ENCODE results near the gene PPP2R2D. TPM values are rescaled to one million over a fixed set of nuclear protein-coding genes. Genes with fewer than 3 reads are reported as not detected.

PPP2R2D gene
- total RNA-seq, 4 donors from 2014 or later, result 18.6 to 27.5 (median 22.1) TPM

- Histone ChIP-seq H3K4me3 (no peak overlapping the region), H3K36me3 (no peaks in the 10 kb centered on the region), H3K4me1 (peaks cover 2 to 53% (median 22%) of the 10 kb centered on the region in 3 donors), H3K27ac (no peak overlapping the region), H3K27me3 (no peaks in the 10 kb centered on the region), H3K9me3 (peaks cover 0 to 9% (median 9%) of the 10 kb centered on the region in 3 donors)
- no peak for DNase-seq
- WGBS, 2 donors, result 86 to 90% methylated on average over 8 to 9 of the region's 9 CpGs
- TF ChIP-seq, protein P1, sequence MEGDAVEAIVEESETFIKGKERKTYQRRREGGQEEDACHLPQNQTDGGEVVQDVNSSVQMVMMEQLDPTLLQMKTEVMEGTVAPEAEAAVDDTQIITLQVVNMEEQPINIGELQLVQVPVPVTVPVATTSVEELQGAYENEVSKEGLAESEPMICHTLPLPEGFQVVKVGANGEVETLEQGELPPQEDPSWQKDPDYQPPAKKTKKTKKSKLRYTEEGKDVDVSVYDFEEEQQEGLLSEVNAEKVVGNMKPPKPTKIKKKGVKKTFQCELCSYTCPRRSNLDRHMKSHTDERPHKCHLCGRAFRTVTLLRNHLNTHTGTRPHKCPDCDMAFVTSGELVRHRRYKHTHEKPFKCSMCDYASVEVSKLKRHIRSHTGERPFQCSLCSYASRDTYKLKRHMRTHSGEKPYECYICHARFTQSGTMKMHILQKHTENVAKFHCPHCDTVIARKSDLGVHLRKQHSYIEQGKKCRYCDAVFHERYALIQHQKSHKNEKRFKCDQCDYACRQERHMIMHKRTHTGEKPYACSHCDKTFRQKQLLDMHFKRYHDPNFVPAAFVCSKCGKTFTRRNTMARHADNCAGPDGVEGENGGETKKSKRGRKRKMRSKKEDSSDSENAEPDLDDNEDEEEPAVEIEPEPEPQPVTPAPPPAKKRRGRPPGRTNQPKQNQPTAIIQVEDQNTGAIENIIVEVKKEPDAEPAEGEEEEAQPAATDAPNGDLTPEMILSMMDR (IDR thresholded peaks at IDR 0.05), result no peak
- no peak for TF ChIP-seq POLR2A (IDR thresholded peaks at IDR 0.05)
- intact Hi-C loops (cut with DNase I), result no loop called here
Measured at GRCh38 chr10:131925716-131926115, 24.9 kb downstream of the PPP2R2D start.

- no peak for DNase-seq
- no peaks in the 10 kb centered on the region for H3K27me3 ChIP-seq
- peaks cover 0 to 9% (median 9%) of the 10 kb centered on the region in 3 donors for H3K9me3 ChIP-seq
- TF ChIP-seq, protein P1 (IDR thresholded peaks at IDR 0.05), result no peak
- TF ChIP-seq POLR2A (IDR thresholded peaks at IDR 0.05), result no peak
- 94 to 98% methylated on average over 7 to 10 of the region's 10 CpGs for WGBS, 2 donors
- H3K27ac ChIP-seq, result no peak overlapping the region
- peaks cover 0 to 53% (median 24%) of the 10 kb centered on the region in 3 donors for H3K4me1 ChIP-seq
- no peak overlapping the region for H3K4me3 ChIP-seq
- H3K36me3 ChIP-seq, result no peaks in the 10 kb centered on the region
- intact Hi-C loops (cut with DNase I), result no loop called here
Measured at GRCh38 chr10:131926253-131926652, 25.4 kb downstream of the PPP2R2D start.

DNA sequence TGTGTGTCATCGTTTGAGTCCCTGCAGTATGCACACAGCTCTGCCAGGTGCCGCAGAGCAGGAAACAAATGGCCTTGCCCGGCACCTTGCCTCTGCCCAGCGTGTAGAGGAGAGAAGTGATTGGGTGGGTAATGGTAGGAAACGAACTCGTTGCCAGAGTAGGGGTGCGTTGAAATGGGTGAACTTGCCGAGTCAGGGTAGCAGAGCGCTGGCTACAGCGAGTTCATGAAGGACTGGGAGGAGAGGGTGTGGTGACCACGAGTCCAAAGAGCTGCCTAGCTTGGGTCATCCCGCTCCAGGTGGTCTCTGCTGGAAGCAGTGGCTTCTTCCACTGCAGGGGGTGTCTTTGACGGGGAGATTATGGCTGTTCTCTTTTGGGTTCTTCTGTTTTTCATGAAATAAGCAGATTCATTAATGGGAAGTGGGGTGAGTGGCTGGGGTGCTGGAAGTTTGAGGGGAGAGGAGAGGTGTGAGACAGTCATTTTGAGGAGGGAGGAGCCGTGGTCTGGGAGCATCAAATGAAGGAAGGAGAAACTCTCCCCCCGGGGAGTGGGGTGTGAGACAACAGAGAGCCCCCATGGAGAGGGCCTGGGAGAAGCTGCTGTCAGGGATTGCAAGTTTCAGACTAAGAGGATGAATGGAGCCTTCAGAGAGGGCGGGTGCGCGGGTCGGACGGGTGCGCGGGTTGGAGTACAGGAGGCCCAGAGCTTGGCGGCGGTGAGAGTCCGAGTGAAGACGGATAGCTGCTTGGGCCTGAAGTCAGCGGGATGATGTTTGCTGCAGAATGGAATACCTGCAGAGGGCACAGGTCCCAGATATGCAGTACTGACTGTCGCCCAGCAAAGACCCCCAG is 26.2 kb downstream of the PPP2R2D start:
- intact Hi-C loops (cut with DNase I), result no loop called here
- Histone ChIP-seq H3K27me3 (no peaks in the 10 kb centered on the region), H3K9me3 (peaks cover 0 to 9% (median 9%) of the 10 kb centered on the region in 3 donors), H3K27ac (no peak overlapping the region), H3K4me3 (no peak overlapping the region), H3K36me3 (no peaks in the 10 kb centered on the region), H3K4me1 (peaks cover 0 to 53% (median 24%) of the 10 kb centered on the region in 3 donors)
- 94 to 95% methylated on average over 16 to 25 of the region's 28 CpGs for WGBS, 2 donors
- DNase-seq, result no peak
- no peak for TF ChIP-seq POLR2A (IDR thresholded peaks at IDR 0.05)
- TF ChIP-seq, protein P1 (IDR thresholded peaks at IDR 0.05), result no peak

GRCh38 chr10:131928248-131929095 is 27.7 kb downstream of the PPP2R2D start:
- DNase-seq, result no peak
- Histone ChIP-seq H3K27ac (no peak overlapping the region), H3K4me3 (no peak overlapping the region), H3K27me3 (no peaks in the 10 kb centered on the region), H3K4me1 (peaks cover 0 to 57% (median 24%) of the 10 kb centered on the region in 3 donors), H3K36me3 (no peaks in the 10 kb centered on the region), H3K9me3 (peaks cover 0 to 9% (median 9%) of the 10 kb centered on the region in 3 donors)
- no peak for TF ChIP-seq POLR2A (IDR thresholded peaks at IDR 0.05)
- TF ChIP-seq, protein P1 (IDR thresholded peaks at IDR 0.05), result no peak
- intact Hi-C loops (cut with DNase I), result no loop called here
- WGBS, 2 donors, result 73 to 80% methylated on average over 16 to 17 of the region's 18 CpGs
